Panc1 (cell line): ENCODE measurements around the gene IL10. TPM values are rescaled to one million over a fixed set of nuclear protein-coding genes. Genes with fewer than 3 reads are reported as not detected.
A peak's percentile ranks its signal among the peaks of the same experiment; 100 is the strongest.

Experiments used
- ATAC-seq: fragments of 200-7000 bp; cut with Tn5 transposase; 2 replicates; pipeline ENCODE4 v1.9.1; 2020; ENCODE audit warnings: mild to moderate bottlenecking, moderate library complexity
- BruUV-seq: library from RNA; stranded (reverse); fragments of 400-500 nt; replicated peaks from 2 replicates; lab custom pipeline; 2021; lab: Mats Ljungman, UMichigan
- CTCF ChIA-PET: fragments of 300-600 bp; sonication (Branson Sonifier 250); formaldehyde crosslinking; loops from one replicate; lab custom pipeline; 2022; ENCODE audit warnings: antibody characterized with exemption; lab: Charles Lee
- POLR2A ChIA-PET: fragments of 300-600 bp; sonication (Branson Sonifier 250); formaldehyde crosslinking; loops from one replicate; lab custom pipeline; 2022; ENCODE audit warnings: antibody characterized with exemption; lab: Charles Lee
- DNase-seq: peaks from one replicate; pipeline ENCODE4 v3.0.0-alpha.2; 2010; ENCODE audit warnings: low read depth, low spot score
- H3K27ac ChIP-seq: 2 replicates; pipeline ENCODE4 v1.5.1; 2011; ENCODE audit warnings: mild to moderate bottlenecking, low read length, inconsistent platforms
- H3K27me3 ChIP-seq: fragments of 200-500 bp; sonication (Bioruptor generic); 2 replicates; pipeline ENCODE4 v1.6.0; 2014; ENCODE audit warnings: low read length, inconsistent platforms; ENCODE audit not compliant: control insufficient read depth, insufficient read depth
- H3K36me3 ChIP-seq: fragments of 200-500 bp; sonication (Bioruptor generic); 2 replicates; pipeline ENCODE4 v1.5.1; 2014; ENCODE audit warnings: inconsistent platforms, mild to moderate bottlenecking, low read length, moderate library complexity; ENCODE audit not compliant: control insufficient read depth, insufficient read depth
- H3K4me1 ChIP-seq: 2 replicates; pipeline ENCODE4 v1.5.1; 2011; ENCODE audit warnings: inconsistent platforms, mild to moderate bottlenecking, low read length, moderate library complexity; ENCODE audit not compliant: control insufficient read depth, insufficient read depth
- H3K4me3 ChIP-seq, 2 experiments: 2 replicates each; pipeline ENCODE4 v1.5.1; 2011 to 2012; ENCODE audit warnings: low read depth in 2 of 2, low read length in 2 of 2, mild to moderate bottlenecking in 2 of 2, inconsistent platforms in 1 of 2, moderate library complexity in 1 of 2
- H3K9me3 ChIP-seq: fragments of 200-500 bp; sonication (Bioruptor generic); 2 replicates; pipeline ENCODE4 v1.5.1; 2014; ENCODE audit warnings: low read depth, mild to moderate bottlenecking, inconsistent platforms, low read length, moderate library complexity; ENCODE audit not compliant: control insufficient read depth, insufficient read depth
- POLR2AphosphoS5 ChIP-seq: IDR thresholded peaks from 2 replicates; pipeline ENCODE4 v1.6.1; 2012; ENCODE audit warnings: mild to moderate bottlenecking, low read depth, low read length, moderate library complexity
- REST ChIP-seq, 2 experiments: IDR thresholded peaks; 2 replicates each; pipeline ENCODE4 v1.6.1; 2011 to 2012; ENCODE audit warnings: low read depth in 2 of 2, control low read depth in 1 of 2, low read length in 1 of 2, mild to moderate bottlenecking in 1 of 2, moderate library complexity in 1 of 2; ENCODE audit not compliant: insufficient read depth in 1 of 2
- SIN3A ChIP-seq: IDR thresholded peaks from 2 replicates; pipeline ENCODE4 v1.6.1; 2012; ENCODE audit warnings: low read depth, mild to moderate bottlenecking, low read length, moderate library complexity, borderline replicate concordance; ENCODE audit not compliant: insufficient read depth
- TCF7L2 ChIP-seq: IDR thresholded peaks from 2 replicates; pipeline ENCODE4 v1.6.1; 2011; ENCODE audit warnings: mild to moderate bottlenecking, low read depth, low read length, inconsistent platforms
- in situ Hi-C: cut with HindIII; loops from 2 replicates; pipeline ENCODE4 v1.10.0; 2016; ENCODE audit warnings: low sequenced_read_pairs, low pct_unique_long_range_greater_than_20kb
- intact Hi-C: fragments of 100-400 bp; cut with micrococcal nuclease; formaldehyde crosslinking; loops from one replicate; pipeline ENCODE4 v1.10.0; 2022; ENCODE audit not compliant: unreplicated experiment
- total RNA-seq: library from RNA; stranded (reverse); gene quantifications from one replicate; pipeline ENCODE4 v1.2.1, GENCODE V29; 2021; ENCODE audit not compliant: unreplicated experiment
- TF ChIP-seq, protein P1 (sequence below): fragments of 450-650 bp; IDR thresholded peaks from 2 replicates; pipeline ENCODE4 v1.5.1; 2017; ENCODE audit warnings: mild to moderate bottlenecking

The IL10 gene
- total RNA-seq, 1 experiment from 2014 or later: not detected

DNA sequence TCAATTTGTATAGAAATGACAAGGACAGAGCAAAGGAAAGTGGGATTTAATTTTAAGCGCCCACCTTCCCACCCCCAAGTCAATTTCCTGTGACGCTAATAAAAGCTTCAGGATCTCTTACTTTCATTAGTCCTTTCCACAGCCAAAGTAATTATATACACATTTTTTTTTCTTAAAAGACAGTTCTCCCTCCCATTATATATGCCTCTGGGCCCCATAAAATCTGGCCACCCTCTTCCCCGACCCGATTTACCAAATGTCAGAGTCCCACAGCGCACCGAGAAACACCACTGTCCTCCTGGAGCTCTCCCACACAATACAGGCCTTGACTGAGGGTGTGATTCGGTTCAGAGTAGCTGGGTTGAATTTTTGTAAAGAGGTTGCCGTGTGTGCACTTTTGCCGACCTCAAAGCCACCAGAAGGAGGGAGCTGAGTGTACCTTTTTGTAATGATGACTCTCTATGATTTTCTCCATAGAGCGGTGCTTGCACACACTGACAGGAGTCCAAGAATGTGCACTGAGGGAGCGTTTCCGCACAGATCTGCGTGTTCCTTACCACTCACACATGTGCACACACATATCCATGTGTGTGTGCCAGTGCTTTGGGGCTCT is 26.2 kb upstream of the IL10 start:
- ChIA-PET CTCF (no interaction called here), POLR2A (no interaction called here)
- Histone ChIP-seq H3K36me3 (no peaks in the 10 kb centered on the region), H3K4me1 (no peaks in the 10 kb centered on the region), H3K27ac (no peak overlapping the region), H3K27me3 (no peaks in the 10 kb centered on the region), H3K4me3 (no peak overlapping the region), H3K9me3 (no peaks in the 10 kb centered on the region)
- intact Hi-C loops (no loop called here), in situ Hi-C loops (no loop called here)
- DNase-seq (no peak), ATAC-seq (no peak)
- BruUV-seq: no TSS peak
- TF ChIP-seq SIN3A: no peak
- TF ChIP-seq, protein P1, sequence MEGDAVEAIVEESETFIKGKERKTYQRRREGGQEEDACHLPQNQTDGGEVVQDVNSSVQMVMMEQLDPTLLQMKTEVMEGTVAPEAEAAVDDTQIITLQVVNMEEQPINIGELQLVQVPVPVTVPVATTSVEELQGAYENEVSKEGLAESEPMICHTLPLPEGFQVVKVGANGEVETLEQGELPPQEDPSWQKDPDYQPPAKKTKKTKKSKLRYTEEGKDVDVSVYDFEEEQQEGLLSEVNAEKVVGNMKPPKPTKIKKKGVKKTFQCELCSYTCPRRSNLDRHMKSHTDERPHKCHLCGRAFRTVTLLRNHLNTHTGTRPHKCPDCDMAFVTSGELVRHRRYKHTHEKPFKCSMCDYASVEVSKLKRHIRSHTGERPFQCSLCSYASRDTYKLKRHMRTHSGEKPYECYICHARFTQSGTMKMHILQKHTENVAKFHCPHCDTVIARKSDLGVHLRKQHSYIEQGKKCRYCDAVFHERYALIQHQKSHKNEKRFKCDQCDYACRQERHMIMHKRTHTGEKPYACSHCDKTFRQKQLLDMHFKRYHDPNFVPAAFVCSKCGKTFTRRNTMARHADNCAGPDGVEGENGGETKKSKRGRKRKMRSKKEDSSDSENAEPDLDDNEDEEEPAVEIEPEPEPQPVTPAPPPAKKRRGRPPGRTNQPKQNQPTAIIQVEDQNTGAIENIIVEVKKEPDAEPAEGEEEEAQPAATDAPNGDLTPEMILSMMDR: peak; percentile 44
- no peak for TF ChIP-seq TCF7L2
- TF ChIP-seq REST (IDR thresholded peaks at IDR 0.05; ENCODE audit: insufficient read depth in 1 of 2, low read depth in 2 of 2, low read length in 1 of 2): no peak
- TF ChIP-seq POLR2AphosphoS5: no peak

DNA sequence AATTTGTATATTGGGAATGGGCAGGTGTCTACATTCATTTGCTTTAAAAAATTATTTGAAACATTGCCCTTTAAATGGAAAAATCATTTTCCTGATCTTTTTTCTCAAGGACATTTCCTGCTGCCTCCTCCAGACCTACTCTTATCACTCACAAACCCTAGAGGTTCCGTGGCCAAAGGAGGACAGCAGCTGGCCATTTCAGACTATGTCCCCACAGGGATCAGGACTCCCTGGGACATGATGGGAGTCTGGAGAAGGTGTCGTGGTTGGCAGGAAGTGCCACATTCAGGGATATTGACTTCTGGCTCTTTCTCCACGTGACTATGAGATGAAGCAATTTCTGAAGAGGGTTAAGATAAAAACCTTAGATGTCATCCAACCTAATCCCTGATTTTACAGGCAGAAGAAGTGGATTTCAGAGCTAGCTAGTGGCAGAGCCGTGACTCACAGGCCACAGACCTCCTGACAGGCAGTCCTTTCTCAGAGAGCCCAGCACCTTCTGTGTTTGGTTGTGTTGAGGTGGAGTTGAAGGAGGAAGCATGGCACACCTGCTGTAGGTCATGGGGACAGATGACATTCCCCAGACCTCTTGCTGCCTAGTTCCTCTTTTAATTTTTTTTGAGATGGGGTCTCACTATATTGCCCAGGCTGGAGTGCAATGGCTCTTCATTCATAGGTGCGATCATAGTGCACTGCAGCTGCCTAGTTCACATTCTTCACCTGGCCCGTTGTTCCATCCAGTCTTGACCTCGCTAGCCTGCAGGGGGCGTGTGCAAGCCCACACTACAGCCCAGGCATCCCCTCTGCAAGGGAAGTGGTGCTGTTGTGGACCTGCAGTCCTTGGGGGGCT is 25.5 kb upstream of the IL10 start:
- DNase-seq (no peak), ATAC-seq (peak; percentile 72; the same call in 1 of the 2 replicates)
- no peaks in the 10 kb centered on the region for H3K9me3 ChIP-seq
- TF ChIP-seq, protein P1: peak; percentile 76
- TF ChIP-seq REST (IDR thresholded peaks at IDR 0.05; ENCODE audit: insufficient read depth in 1 of 2, low read depth in 2 of 2, low read length in 1 of 2) (no peak), SIN3A (no peak)
- H3K27ac ChIP-seq: no peak overlapping the region
- ChIA-PET POLR2A (no interaction called here), CTCF (no interaction called here)
- H3K36me3 ChIP-seq: no peaks in the 10 kb centered on the region
- H3K27me3 ChIP-seq: no peaks in the 10 kb centered on the region
- intact Hi-C loops (no loop called here), in situ Hi-C loops (no loop called here)
- H3K4me1 ChIP-seq: no peaks in the 10 kb centered on the region
- no peak overlapping the region for H3K4me3 ChIP-seq
- BruUV-seq: no TSS peak
